HTR-8/SVneo (cell line): Measurements from ENCODE around the gene NINJ2.
A peak's percentile ranks its signal among the peaks of the same experiment; 100 is the strongest.
"Not testable (repeated sequence)": the region's sequence is repeated elsewhere in the genome, so short reads cannot be mapped to it uniquely, and the experiment has no call there.

ENCODE experiments used
- DNase-seq: peaks from one replicate; pipeline ENCODE4 v3.0.0; 2011; ENCODE audit warnings: low spot score, mixed read lengths; ENCODE audit not compliant: insufficient read length
- FAIRE-seq: peaks from 2 replicates; lab custom pipeline; 2011; peaks lifted over from hg19 to GRCh38; lab: Jason Lieb, UNC

NINJ2 gene

GRCh38 chr12:663293-663871 lies at the start of gene NINJ2:
NINJ2 (minus strand) TSS chr12:663445; CDS start chr12:663360, 85 bp downstream.
- FAIRE-seq = no peak
- no peak for DNase-seq

GRCh38 chr12:712172-712863 lies 49.1 kb upstream of the NINJ2 start:
- DNase-seq (no peak), FAIRE-seq (no peak)

GRCh38 chr12:709455-710020 lies 46.3 kb upstream of the NINJ2 start:
- FAIRE-seq (no peak), DNase-seq (no peak)

- FAIRE-seq, DNase-seq: not testable (repeated sequence)
Observed at GRCh38 chr12:708084-708483, 44.8 kb upstream of the NINJ2 start.

- DNase-seq (no peak), FAIRE-seq (no peak)
Observed at GRCh38 chr12:704516-705242, 41.4 kb upstream of the NINJ2 start.

- DNase-seq = no peak
- FAIRE-seq = no peak
Observed at GRCh38 chr12:701896-702539, 38.8 kb upstream of the NINJ2 start.

- FAIRE-seq = no peak
- no peak for DNase-seq
Observed at GRCh38 chr12:700016-700415, 36.8 kb upstream of the NINJ2 start.

- FAIRE-seq, DNase-seq: not testable (repeated sequence)
Observed at GRCh38 chr12:698222-698621, 35.0 kb upstream of the NINJ2 start.

- DNase-seq (no peak), FAIRE-seq (no peak)
Observed at GRCh38 chr12:697481-697880, 34.2 kb upstream of the NINJ2 start.

- peak; percentile 84 for FAIRE-seq
- no peak for DNase-seq
Observed at GRCh38 chr12:694734-695503, 31.7 kb upstream of the NINJ2 start.

GRCh38 chr12:693934-694533 lies 30.8 kb upstream of the NINJ2 start:
- no peak for FAIRE-seq
- DNase-seq = no peak

GRCh38 chr12:692274-692673 lies 29.0 kb upstream of the NINJ2 start:
- FAIRE-seq (no peak), DNase-seq (no peak)

- DNase-seq (no peak), FAIRE-seq (no peak)
Observed at GRCh38 chr12:690466-690865, 27.2 kb upstream of the NINJ2 start.

GRCh38 chr12:685388-685787 lies 22.1 kb upstream of the NINJ2 start:
- DNase-seq (no peak), FAIRE-seq (no peak)

- FAIRE-seq = peak; percentile 69
- no peak for DNase-seq
Observed at GRCh38 chr12:684416-684815, 21.2 kb upstream of the NINJ2 start.

GRCh38 chr12:681568-682256 lies 18.5 kb upstream of the NINJ2 start:
- FAIRE-seq = no peak
- no peak for DNase-seq

- DNase-seq (no peak), FAIRE-seq (no peak)
Observed at GRCh38 chr12:678747-679712, 15.8 kb upstream of the NINJ2 start.

- no peak for FAIRE-seq
- no peak for DNase-seq
Observed at GRCh38 chr12:675562-675961, 12.3 kb upstream of the NINJ2 start.
